ENCODE results near the gene NMNAT2. TPM values are rescaled to one million over a fixed set of nuclear protein-coding genes. Genes with fewer than 3 reads are reported as not detected.

NMNAT2 gene
- total RNA-seq, 1 donor from 2014 or later, result 0.49 TPM

DNA sequence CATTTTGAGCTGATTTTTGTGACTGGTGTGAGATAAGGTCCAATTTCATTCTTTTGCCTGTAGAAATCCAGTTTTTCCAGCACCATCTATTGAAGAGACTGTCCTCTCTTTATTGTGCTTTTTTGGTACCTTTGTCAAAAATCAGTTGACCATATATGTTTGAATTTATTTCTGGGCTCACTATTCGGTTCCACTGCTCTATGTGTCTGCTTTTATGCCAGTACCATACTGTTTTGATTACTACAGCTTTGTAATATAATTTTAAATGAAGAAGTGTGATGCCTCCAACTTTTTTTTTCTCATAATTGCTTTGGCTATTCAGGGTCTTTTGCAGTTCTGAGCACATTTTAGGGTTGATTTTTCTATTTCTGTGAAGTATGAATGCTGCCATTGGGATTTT, 163.1 kb downstream of the NMNAT2 start:
- H3K4me1 Mint-ChIP-seq, result peaks cover 2% of the 10 kb centered on the region
- H4K20me1 ChIP-seq (ENCODE audit: low read depth), result no peaks in the 10 kb centered on the region
- no peaks in the 10 kb centered on the region for H3K27me3 ChIP-seq

DNA sequence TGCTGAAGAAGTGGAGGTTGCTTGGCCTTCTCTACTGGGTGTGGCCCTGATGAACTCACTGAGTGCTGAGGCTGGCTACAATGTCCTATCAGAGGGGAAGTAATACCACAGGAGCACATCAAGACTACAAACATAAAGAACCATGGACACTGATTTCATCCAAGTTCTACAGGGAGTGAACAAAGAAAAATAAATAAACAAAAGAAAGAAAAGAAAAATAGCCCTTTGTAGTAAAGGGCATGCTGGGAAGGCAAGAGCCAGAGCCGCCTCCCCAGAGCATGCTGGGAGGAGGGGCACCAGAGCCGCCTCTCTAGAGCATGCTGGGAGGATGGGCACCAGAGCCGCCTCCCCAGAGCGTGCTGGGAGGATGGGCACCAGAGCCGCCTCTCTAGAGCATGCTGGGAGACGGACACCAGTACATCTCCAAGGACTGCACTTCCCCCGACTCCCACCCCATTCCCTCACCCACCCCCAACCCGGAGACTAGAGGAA, 166.2 kb downstream of the NMNAT2 start:
- Histone ChIP-seq H3K9me3 (ENCODE audit: low read depth) (no peaks in the 10 kb centered on the region), H3K9ac (no peak overlapping the region), H3K36me3 (no peaks in the 10 kb centered on the region), H2AFZ (replicated peaks) (no peak overlapping the region), H3K4me3 (no peak overlapping the region), H3K4me2 (no peak overlapping the region), H3K79me2 (ENCODE audit: low read depth) (no peaks in the 10 kb centered on the region), H4K20me1 (ENCODE audit: low read depth) (no peaks in the 10 kb centered on the region), H3K4me1 (no peaks in the 10 kb centered on the region), H3F3A (ENCODE audit: low read depth) (no peaks in the 10 kb centered on the region), H3K27me3 (no peaks in the 10 kb centered on the region), H3K27ac (no peak overlapping the region)
- Mint-ChIP-seq H3K36me3 (peaks cover 7% of the 10 kb centered on the region), H3K4me3 (no peak overlapping the region), H3K4me1 (no peaks in the 10 kb centered on the region), H3K27me3 (ENCODE audit: insufficient read depth, low read depth) (peaks cover 2% of the 10 kb centered on the region), H3K9me3 (peaks cover 23% of the 10 kb centered on the region), H3K27ac (no peak overlapping the region)
- TF ChIP-seq EZH2 (IDR thresholded peaks at IDR 0.05) (no peak), EZH2phosphoT487 (IDR thresholded peaks at IDR 0.05) (no peak)
- TF ChIP-seq, protein P1, sequence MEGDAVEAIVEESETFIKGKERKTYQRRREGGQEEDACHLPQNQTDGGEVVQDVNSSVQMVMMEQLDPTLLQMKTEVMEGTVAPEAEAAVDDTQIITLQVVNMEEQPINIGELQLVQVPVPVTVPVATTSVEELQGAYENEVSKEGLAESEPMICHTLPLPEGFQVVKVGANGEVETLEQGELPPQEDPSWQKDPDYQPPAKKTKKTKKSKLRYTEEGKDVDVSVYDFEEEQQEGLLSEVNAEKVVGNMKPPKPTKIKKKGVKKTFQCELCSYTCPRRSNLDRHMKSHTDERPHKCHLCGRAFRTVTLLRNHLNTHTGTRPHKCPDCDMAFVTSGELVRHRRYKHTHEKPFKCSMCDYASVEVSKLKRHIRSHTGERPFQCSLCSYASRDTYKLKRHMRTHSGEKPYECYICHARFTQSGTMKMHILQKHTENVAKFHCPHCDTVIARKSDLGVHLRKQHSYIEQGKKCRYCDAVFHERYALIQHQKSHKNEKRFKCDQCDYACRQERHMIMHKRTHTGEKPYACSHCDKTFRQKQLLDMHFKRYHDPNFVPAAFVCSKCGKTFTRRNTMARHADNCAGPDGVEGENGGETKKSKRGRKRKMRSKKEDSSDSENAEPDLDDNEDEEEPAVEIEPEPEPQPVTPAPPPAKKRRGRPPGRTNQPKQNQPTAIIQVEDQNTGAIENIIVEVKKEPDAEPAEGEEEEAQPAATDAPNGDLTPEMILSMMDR (IDR thresholded peaks at IDR 0.05), result no peak
- no peak for DNase-seq (ENCODE audit: low spot score)

More for the DNA sequence above, 163.1 kb downstream of the NMNAT2 start:
- no peaks in the 10 kb centered on the region for H3K79me2 ChIP-seq (ENCODE audit: low read depth)
- no peak overlapping the region for H2AFZ ChIP-seq (replicated peaks)
- TF ChIP-seq, protein P1 (IDR thresholded peaks at IDR 0.05), result no peak
- no peak for TF ChIP-seq EZH2 (IDR thresholded peaks at IDR 0.05)
- TF ChIP-seq EZH2phosphoT487 (IDR thresholded peaks at IDR 0.05), result no peak
- Mint-ChIP-seq H3K4me3 (no peak overlapping the region), H3K27me3 (ENCODE audit: insufficient read depth, low read depth) (no peaks in the 10 kb centered on the region), H3K27ac (no peak overlapping the region), H3K36me3 (peaks cover 6% of the 10 kb centered on the region), H3K9me3 (peaks cover 18% of the 10 kb centered on the region)
- no peak overlapping the region for H3K4me2 ChIP-seq
- H3K9me3 ChIP-seq (ENCODE audit: low read depth), result no peaks in the 10 kb centered on the region
- H3K36me3 ChIP-seq, result no peaks in the 10 kb centered on the region
- no peak for DNase-seq (ENCODE audit: low spot score)
- H3K4me3 ChIP-seq, result no peak overlapping the region
- H3F3A ChIP-seq (ENCODE audit: low read depth), result no peaks in the 10 kb centered on the region
- H3K9ac ChIP-seq, result no peak overlapping the region
- no peak overlapping the region for H3K27ac ChIP-seq
- H3K4me1 ChIP-seq, result no peaks in the 10 kb centered on the region

DNA sequence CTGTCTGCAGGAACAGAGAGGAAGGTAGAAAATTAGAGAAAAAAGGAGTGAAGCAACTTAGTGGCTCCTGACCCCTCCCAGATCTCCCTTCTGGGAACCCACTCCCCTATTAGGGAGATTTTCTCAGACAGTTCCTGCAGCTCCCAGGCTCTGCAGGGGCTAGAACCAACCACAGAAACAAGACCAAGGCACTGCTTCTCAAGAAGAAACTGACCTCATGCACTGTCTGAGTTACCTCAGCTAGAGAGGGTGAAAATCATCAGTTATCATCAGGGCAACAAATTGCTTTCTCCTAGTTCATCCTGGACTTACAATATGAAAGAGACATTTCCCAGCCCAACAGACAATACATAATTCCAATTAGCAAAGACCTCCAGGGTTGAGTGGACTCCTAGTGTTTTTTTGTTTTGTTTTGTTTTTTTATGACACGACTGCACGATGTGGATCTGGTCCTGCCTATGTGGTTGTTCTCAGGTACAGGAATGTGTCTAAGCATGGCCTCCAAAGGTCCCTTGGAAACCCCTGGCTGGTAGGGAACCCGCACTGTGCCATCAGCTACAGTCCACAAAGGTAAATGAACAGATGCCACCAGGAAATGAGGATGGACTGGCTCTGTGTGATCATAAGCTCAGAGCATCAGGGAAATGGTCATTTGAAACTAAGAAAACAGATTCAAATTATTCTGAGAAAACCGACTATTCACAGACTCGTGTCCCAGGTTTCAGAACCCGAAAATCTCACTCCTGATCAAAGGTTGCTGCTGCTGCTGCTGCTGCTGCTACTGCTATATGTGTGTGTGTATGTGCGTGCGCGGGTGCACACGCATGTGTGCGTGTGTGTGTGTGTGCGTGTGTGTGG, 166.8 kb downstream of the NMNAT2 start:
- no peak overlapping the region for H3K4me3 Mint-ChIP-seq
- peaks cover 2% of the 10 kb centered on the region for H3K27me3 Mint-ChIP-seq (ENCODE audit: insufficient read depth, low read depth)
- peaks cover 7% of the 10 kb centered on the region for H3K36me3 Mint-ChIP-seq

More for the DNA sequence above, 166.8 kb downstream of the NMNAT2 start:
- Histone ChIP-seq H3K4me1 (no peaks in the 10 kb centered on the region), H2AFZ (replicated peaks) (no peak overlapping the region), H3K9ac (no peak overlapping the region), H3K9me3 (ENCODE audit: low read depth) (no peaks in the 10 kb centered on the region), H3K79me2 (ENCODE audit: low read depth) (no peaks in the 10 kb centered on the region), H3K36me3 (no peaks in the 10 kb centered on the region), H3K4me3 (no peak overlapping the region), H3K27ac (no peak overlapping the region), H3F3A (ENCODE audit: low read depth) (no peaks in the 10 kb centered on the region), H3K4me2 (no peak overlapping the region), H4K20me1 (ENCODE audit: low read depth) (no peaks in the 10 kb centered on the region), H3K27me3 (no peaks in the 10 kb centered on the region)
- TF ChIP-seq EZH2 (IDR thresholded peaks at IDR 0.05) (no peak), EZH2phosphoT487 (IDR thresholded peaks at IDR 0.05) (no peak)
- TF ChIP-seq, protein P1 (IDR thresholded peaks at IDR 0.05), result no peak
- no peak for DNase-seq (ENCODE audit: low spot score)
- H3K27ac Mint-ChIP-seq, result no peak overlapping the region
- peaks cover 23% of the 10 kb centered on the region for H3K9me3 Mint-ChIP-seq
- no peaks in the 10 kb centered on the region for H3K4me1 Mint-ChIP-seq
